GM18858 (cell line): Measurements from ENCODE around the gene C8G.

Experiments
- ATAC-seq: cut with Tn5 transposase; IDR thresholded peaks from one replicate; pipeline ENCODE4 v1.9.1; 2021; ENCODE audit not compliant: unreplicated experiment

Gene C8G

GRCh38 chr9:136940526-136941230, 4.4 kb upstream of the C8G start:
- ATAC-seq: no peak

DNA sequence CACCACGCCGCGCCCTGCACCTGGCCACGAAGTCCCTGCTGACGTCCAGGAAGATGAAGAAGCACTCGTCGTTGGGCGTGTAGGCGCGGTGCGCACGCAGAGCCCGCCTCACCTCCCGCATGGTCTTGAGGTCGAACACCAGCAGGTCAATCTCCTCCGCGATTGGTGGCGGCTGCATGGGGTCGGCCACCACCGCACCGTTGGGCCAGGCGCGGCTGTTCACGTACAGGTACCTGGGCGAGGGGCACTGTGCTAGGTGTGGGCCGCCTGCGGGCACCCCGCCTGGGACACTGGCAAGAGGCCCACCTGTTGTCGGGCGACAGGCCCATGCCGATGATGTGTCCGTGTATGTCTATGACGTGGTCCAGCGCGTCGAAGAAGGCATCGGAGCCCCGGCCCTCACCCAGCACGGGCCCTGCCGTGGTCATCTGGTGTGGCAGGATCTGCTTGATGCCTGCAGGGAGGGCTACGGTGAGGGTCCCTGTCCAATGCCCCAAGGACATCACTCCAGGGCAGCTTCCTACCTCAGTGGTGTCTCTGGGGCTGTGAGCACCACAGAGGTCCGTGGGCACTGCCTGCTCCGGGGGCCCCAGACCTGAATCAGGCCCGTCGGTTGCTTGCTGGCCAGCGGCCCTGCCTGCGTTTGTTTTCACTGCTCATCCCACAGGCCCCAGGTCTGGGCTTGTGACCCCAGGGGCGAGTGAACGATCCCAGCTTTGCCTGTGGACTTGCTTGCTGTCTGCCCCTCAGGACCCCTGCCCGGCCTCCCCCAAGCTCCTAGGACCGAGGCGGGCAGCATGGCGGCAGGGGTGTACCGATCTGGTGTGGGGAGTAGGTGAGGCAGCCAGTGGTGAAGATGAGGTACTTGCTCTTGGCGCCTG, 3.6 kb upstream of the C8G start:
- no peak for ATAC-seq

DNA sequence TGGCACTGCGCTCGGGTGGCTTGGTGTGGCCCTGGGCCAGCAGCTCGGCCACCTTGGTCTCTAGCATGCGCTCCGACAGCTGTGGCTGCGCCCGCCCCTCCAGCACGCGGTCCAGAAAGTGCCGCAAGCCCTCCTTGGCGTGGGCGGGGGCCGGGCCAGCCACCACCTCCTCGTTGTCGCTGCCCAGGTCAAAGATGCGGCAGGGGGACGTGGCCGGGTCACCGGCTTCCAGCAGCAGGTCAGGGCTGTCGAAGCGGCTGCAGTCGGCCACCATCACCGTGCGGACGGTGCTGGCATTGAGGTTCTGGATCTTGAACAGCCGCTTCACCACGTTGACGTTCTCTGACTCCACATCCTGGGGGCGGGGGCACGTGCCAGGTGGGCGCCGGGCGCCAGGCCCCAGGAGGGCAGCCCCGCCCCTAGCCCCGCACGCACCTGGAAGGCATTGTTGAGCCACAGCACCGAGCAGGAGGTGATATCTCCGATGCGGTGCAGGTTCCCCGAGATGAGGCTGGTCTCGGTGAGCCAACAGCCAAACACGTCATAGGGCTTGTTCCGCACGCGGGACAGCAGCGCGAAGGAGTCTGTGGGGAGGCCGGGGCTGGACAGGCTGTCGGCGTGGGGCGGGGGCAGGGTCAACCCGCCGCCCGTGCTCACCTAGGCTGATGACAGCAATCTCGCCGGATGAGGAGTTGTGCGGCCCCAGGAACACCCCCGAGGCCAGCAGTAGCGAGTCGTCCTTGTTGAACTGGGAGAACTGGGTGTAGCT, 2.7 kb upstream of the C8G start:
- no peak for ATAC-seq

DNA sequence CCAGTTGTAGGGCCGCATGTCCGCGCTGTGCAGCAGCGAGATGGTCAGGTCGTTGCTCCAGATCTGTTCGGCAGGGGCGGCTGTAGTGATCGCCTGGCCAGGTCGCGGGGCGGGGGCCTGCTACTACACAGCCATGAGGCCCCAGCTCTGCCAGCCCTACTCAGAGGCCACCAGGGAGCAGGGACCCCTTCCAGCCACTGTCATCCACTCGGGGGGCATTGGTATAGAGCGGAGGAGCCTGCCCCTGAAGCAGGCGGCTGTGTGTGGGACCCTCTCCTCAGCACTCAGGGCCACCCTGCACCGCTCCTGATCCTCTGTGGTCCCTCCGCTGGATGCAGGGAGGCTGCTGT, 2.2 kb upstream of the C8G start:
- no peak for ATAC-seq

GRCh38 chr9:136943291-136944211, 1.5 kb upstream of the C8G start:
- no peak for ATAC-seq

DNA sequence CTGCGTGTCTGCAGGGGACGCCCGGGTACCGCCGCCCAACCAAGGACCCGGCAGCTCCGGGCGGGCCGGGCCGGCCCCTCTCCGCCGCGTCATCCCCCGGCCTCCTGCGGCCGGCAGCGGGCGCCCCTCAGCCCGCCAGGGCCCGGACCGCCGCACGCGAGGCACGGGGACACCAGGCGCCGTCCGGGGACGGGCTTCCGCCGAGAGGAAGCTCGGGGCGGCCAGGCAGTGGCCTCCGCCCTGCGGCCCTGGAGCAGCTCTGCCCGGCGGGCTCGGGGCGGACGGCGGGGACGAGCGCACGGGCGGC, 878 bp upstream of the C8G start:
- ATAC-seq: peak; percentile 28

DNA sequence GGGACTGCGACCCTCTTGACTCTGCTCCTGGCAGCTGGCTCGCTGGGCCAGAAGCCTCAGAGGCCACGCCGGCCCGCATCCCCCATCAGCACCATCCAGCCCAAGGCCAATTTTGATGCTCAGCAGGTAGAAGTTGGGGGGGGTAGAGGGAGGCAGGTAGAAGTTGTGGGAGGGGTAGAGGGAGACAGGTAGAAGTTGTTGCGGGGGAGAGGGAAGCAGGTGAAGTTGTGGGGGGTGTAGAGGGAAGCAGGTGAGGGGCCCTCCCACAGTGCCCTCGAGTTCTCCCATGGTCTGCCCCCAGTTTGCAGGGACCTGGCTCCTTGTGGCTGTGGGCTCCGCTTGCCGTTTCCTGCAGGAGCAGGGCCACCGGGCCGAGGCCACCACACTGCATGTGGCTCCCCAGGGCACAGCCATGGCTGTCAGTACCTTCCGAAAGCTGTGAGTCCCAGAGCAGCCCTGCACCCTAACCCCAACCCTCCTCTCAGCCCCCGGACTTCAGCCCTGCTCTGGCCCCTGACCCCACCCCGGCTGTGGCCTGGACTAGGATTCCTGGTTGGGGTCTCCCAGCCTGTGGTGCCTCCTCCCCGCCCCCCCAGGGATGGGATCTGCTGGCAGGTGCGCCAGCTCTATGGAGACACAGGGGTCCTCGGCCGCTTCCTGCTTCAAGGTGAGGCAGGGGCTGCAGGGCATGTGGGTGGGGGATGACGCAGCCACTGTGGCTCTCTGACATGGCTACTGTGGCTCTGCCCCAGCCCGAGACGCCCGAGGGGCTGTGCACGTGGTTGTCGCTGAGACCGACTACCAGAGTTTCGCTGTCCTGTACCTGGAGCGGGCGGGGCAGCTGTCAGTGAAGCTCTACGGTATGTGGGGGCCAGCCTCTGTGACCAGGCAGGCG, 537 bp downstream of the C8G start:
- no peak for ATAC-seq

DNA sequence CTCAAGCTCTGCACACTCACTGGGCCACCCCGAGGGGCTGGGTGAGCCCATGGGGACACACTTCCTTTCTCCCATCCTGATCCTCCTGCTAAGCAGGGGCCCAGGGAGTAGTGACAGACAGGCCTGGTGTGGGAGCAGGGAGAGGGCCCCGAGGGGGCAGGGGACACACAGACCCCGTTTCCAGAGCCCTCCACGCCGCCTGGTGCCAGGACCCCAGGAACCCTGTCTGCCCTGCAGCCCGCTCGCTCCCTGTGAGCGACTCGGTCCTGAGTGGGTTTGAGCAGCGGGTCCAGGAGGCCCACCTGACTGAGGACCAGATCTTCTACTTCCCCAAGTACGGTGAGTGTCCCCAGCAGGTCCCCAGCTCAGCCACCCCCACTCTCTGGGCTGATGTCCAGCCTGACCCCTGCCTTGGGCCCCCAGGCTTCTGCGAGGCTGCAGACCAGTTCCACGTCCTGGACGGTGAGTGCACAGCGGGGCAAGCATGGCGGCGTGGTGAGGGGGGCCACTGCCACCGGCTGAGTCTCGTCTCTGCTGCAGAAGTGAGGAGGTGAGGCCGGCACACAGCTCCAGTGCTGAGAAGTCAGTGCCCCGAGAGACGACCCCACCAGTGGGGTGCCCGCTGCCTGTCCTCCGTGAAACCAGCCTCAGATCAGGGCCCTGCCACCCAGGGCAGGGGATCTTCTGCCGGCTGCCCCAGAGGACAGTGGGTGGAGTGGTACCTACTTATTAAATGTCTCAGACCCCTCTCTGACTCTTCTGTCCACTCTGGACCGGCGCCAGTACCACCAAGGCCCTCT, 1.4 kb downstream of the C8G start:
- ATAC-seq: no peak

- ATAC-seq: no peak
Observed at GRCh38 chr9:136947028-136947891, 2.2 kb downstream of the C8G start.

GRCh38 chr9:136947955-136948510, 3.0 kb downstream of the C8G start:
- no peak for ATAC-seq

DNA sequence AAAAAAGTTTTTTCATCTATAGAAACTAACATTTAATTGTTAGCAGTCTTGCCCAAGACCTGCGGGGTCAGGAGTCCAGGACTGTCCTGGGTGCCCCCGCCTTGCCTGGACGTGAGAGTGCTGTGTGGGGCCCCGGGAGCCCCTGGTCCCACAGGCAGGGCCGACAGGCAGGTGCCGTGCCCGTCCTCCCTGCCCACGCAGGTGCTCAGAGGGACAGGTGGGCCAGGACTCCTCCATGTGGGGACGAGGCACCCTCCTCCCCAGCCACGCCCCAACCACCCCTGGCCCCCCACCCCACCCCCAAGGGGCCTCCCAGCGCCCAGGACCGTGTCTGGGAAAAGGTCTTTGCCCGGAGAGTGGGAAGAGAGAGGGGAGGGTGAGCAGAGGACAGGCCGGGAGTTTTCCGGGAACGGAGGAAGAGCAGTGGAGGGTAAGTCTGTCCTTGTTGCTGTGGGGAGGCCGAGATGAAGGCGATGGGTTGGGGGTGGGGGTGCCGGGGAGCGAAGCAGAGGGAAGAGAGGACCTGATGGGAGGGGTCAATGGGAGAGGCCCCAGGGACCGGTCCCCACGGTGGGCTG, 4.3 kb downstream of the C8G start:
- ATAC-seq: no peak

DNA sequence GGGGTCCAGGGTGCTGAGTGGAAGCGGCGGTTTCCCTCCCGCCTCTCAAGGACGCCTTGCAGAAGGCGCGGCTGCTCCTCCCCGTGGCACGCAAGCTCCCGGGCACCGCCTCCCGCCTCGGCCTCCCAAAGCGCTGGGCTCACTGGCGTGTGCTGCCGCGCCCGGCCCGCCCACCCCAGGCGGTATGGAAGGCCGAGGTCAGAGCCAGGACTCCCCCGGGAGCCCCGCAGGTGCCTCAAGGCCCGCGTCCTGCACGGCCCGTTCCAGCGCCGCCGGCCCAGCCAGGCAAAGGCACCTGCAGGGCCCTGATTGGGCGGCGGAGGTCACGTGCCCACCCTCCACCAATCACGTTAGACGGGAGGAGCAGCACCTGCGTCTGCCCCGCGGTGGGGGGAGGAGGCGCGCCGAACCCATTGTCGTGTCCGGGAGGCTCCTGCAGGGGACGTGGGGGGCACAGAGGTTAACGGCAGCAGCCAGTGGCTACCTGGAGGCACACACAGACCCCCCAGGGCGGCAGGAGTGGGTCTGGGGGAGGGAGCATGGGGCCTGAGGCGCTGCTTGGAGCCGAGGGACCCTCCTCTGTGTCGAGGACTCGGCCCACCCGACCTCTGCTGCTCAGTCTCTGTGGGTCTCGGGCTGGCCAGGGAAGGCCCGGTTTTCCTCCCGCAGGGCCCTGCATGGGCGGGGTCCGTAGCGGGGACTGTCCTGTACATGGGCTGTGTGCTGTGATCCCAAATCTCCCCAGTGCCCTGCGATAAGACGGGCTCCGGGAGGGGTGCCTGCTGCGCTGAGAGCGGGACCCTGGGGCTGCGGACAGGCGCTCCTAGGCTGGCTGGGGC, 5.0 kb downstream of the C8G start:
- ATAC-seq: peak; percentile 75

DNA sequence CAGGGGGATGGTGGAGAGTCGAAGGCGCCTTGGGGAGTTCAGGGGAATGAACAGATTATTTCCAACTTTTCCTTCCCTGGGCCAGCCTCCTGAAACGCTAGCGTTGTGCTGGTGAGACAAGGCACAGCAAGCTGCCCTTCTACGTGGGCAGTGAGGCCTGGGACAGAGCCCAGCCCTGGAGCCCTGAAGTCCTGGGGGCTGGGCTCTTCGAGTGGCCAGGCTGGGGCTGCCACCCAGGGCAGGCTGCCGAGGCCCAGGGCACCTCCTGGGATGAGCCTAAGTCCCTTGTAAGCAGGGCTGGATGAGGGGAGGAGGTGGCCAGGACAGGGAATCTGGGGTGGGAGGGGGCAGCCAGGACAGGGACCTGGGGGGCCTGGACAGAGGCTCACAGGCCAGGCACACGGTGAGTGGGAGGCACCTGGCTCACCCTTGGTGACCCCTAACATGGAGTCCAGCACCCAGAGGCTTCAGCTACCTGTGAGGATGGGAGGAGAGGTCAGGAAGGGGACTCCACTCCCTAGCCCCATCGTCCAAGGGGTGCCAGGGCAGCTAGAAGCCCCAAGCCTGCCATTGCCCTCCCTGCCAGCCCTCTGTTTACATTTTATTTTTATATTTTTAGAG, 5.7 kb downstream of the C8G start:
- ATAC-seq: no peak

DNA sequence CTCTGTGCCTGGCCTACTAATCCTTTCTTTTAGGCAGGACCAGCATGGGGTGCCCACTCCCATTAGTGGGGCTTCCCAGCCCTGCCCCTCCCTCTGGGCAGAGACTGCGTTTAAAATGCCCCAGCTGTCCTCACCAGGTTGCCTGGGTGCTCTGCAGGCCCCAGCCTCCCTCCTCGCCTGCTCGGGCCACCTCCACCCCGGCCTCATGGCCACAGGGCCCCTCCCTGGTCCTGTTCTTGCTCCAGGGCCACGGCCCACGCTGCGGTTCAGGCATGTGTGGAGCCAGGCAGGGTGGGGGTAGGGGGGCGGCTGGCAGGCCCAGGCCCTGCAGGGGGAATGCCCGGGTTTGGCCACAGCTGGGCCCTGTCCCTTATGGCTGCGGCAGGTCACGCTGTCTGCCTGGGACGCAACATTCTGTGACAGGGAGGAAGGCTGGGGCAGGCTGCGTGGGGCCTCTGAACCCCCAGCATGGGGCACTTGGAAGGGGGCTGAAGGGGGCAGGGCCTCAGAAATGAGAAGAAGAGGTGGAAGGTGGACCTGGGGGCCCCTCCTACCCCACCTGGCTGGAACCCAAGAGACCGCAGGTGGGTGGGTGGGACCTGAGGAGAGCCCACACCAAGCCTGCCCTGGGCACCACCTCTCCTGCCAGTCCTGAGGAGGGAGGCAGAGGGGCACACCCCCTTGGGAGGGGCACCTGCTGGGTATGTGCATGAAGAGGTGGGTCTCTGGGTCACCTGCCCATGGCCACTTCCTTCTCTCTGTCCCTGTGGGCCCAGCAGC, 6.7 kb downstream of the C8G start, which contains the start of gene LCN12:
Gene LCN12, plus strand, starts transcription at position 733 of the 780 bp plus-strand sequence. CDS start 55 bp downstream, outside the sequence.
- no peak for ATAC-seq

- no peak for ATAC-seq
Observed at GRCh38 chr9:136952321-136952850, 7.3 kb downstream of the C8G start.
